HepG2 (cell line): Measurements from ENCODE around the gene UBR3. TPM values are rescaled to one million over a fixed set of nuclear protein-coding genes. Genes with fewer than 3 reads are reported as not detected.

Experiments
- ATF1 ChIP-seq: IDR thresholded peaks from 2 replicates; pipeline ENCODE4 v1.6.1; 2016; ENCODE audit warnings: mild to moderate bottlenecking, control low read depth
- HNF1A ChIP-seq, 2 experiments: sonication (generic) in 1 of 2; formaldehyde crosslinking in 1 of 2; IDR thresholded peaks; 2 replicates each; pipeline versions ENCODE4 v1.4.0 to v1.6.1; 2016 to 2020; ENCODE audit warnings: borderline replicate concordance in 1 of 2, low read depth in 1 of 2, mild to moderate bottlenecking in 1 of 2, missing genetic modification reagents in 1 of 2
- KAT8 ChIP-seq: IDR thresholded peaks from 2 replicates; pipeline ENCODE4 v1.6.1; 2016; ENCODE audit warnings: missing genetic modification reagents, missing compliant biosample characterization
- NBN ChIP-seq: fragments of 450-650 bp; conservative IDR thresholded peaks from 2 replicates; pipeline ENCODE4 v1.6.1; 2017
- REXO4 ChIP-seq: sonication (generic); formaldehyde crosslinking; IDR thresholded peaks from 2 replicates; pipeline ENCODE4 v1.8.0; 2022; ENCODE audit warnings: missing genetic modification reagents, mild to moderate bottlenecking, borderline replicate concordance
- SETDB1 ChIP-seq: sonication (generic); formaldehyde crosslinking; IDR thresholded peaks from 2 replicates; pipeline ENCODE4 v1.5.1; 2020; ENCODE audit warnings: missing genetic modification reagents, mild to moderate bottlenecking, borderline replicate concordance
- THAP11 ChIP-seq: IDR thresholded peaks from 2 replicates; pipeline ENCODE4 v1.6.1; 2016; ENCODE audit warnings: missing biosample characterization, missing genetic modification reagents
- YEATS4 ChIP-seq: sonication (generic); formaldehyde crosslinking; IDR thresholded peaks from 2 replicates; pipeline ENCODE4 v1.4.0; 2020; ENCODE audit warnings: missing genetic modification reagents, borderline replicate concordance
- ZIK1 ChIP-seq: sonication (generic); formaldehyde crosslinking; IDR thresholded peaks from 2 replicates; pipeline ENCODE4 v1.5.0; 2020; ENCODE audit warnings: mild to moderate bottlenecking, low read depth, missing genetic modification reagents, borderline replicate concordance
- ZMYM3 ChIP-seq: sonication (generic); formaldehyde crosslinking; IDR thresholded peaks from 2 replicates; pipeline ENCODE4 v1.5.1; 2020; ENCODE audit warnings: mild to moderate bottlenecking, missing genetic modification reagents
- ZNF30 ChIP-seq: sonication (generic); formaldehyde crosslinking; IDR thresholded peaks from 2 replicates; pipeline ENCODE4 v1.5.0; 2020; ENCODE audit warnings: mild to moderate bottlenecking, missing genetic modification reagents
- ZNF609 ChIP-seq: sonication (generic); formaldehyde crosslinking; IDR thresholded peaks from 2 replicates; pipeline ENCODE4 v1.4.0; 2020; ENCODE audit warnings: mild to moderate bottlenecking, missing genetic modification reagents, borderline replicate concordance
- ZNF800 ChIP-seq: sonication (generic); formaldehyde crosslinking; IDR thresholded peaks from 2 replicates; pipeline ENCODE4 v1.4.0; 2020; ENCODE audit warnings: missing genetic modification reagents
- ZSCAN21 ChIP-seq: sonication (generic); formaldehyde crosslinking; IDR thresholded peaks from 2 replicates; pipeline ENCODE4 v1.8.0; 2022; ENCODE audit warnings: mild to moderate bottlenecking, missing genetic modification reagents, moderate library complexity, borderline replicate concordance
- polyA plus RNA-seq, 8 experiments: library from polyadenylated mRNA; depleted of rRNA in 3 of 8; stranded (reverse) in 7 of 8; unstranded in 1 of 8; fragments of >200 nt; fragmentation: Illumina TruSeq in 4 of 8; extraction: Trizol in 4 of 8; gene quantifications; 2 replicates each; pipeline versions ENCODE4 v1.2.1 to v1.2.3, GENCODE V29; 2011 to 2016; ENCODE audit warnings: low read depth in 4 of 8, missing spikeins in 1 of 8, mixed read lengths in 1 of 8; ENCODE audit not compliant: insufficient read depth in 1 of 8
- total RNA-seq, 5 experiments: library from RNA; depleted of rRNA; stranded (reverse); fragments of >200 nt; fragmentation: Illumina TruSeq; extraction: Trizol; gene quantifications; 2 replicates each; pipeline ENCODE4 v1.2.3, GENCODE V29; 2016; ENCODE audit warnings: low read depth in 1 of 5

Gene UBR3
- total and polyA plus RNA-seq, 2 of the 13 experiments (the other 11 are each of a cell fraction or from before 2014, with no cell fraction given): 15.1 to 28.0 TPM

- TF ChIP-seq ZNF800 (CRISPR knock-in tag) (peak; percentile 83; the same call in 1 of the 2 replicates), ZIK1 (peak; percentile 87), ZMYM3 (CRISPR knock-in tag) (peak; percentile 52; the same call in 1 of the 2 replicates), SETDB1 (CRISPR knock-in tag) (no peak), ZSCAN21 (CRISPR knock-in tag) (peak; percentile 89; the same call in 1 of the 2 replicates), KAT8 (CRISPR knock-in tag) (peak; percentile 86), THAP11 (peak; percentile 87), REXO4 (CRISPR knock-in tag) (no peak; the same call in none of the 2 replicates), ZNF609 (CRISPR knock-in tag) (peak; percentile 63; the same call in 1 of the 2 replicates), ZNF30 (0 out of 2 replicates have a peak, but pooled peaks have one; percentile 37), ATF1 (CRISPR knock-in tag) (no peak), NBN (no peak), YEATS4 (peak; percentile 98), HNF1A (IDR thresholded peaks at IDR 0.05; ENCODE audit: low read depth) (no peak), HNF1A (CRISPR knock-in tag; IDR thresholded peaks at IDR 0.05; ENCODE audit: borderline replicate concordance) (peak; percentile 70)
These were observed 2.6 kb upstream of the UBR3 start, which contains the start of gene METTL5 (continued) for GRCh38 chr2:169824373-169825333.
